LNCAP (cell line): Measurements from ENCODE around the gene SLC22A14.

Experiments used
- CTCF ChIP-seq: fragments of 450-650 bp; IDR thresholded peaks from 2 replicates; pipeline ENCODE4 v1.5.1; 2017; ENCODE audit warnings: mild to moderate bottlenecking

SLC22A14 gene

GRCh38 chr3:38347421-38348200, 65.5 kb downstream of the SLC22A14 start:
- no peak for TF ChIP-seq CTCF

GRCh38 chr3:38348903-38349302, 66.8 kb downstream of the SLC22A14 start:
- no peak for TF ChIP-seq CTCF

- no peak for TF ChIP-seq CTCF
These were observed 67.7 kb downstream of the SLC22A14 start for GRCh38 chr3:38349684-38350359.

- TF ChIP-seq CTCF = no peak
These were observed 71.1 kb downstream of the SLC22A14 start for GRCh38 chr3:38353151-38353550.

- no peak for TF ChIP-seq CTCF
These were observed 72.7 kb downstream of the SLC22A14 start for GRCh38 chr3:38354588-38355330.

- TF ChIP-seq CTCF = no peak
These were observed 76.9 kb downstream of the SLC22A14 start for GRCh38 chr3:38359038-38359437.

- TF ChIP-seq CTCF = no peak
These were observed 78.3 kb downstream of the SLC22A14 start for GRCh38 chr3:38360345-38360744.
